HG02852 (cell line): ENCODE results near the gene LRRC2.

Experiments used
- ATAC-seq: cut with Tn5 transposase; IDR thresholded peaks from one replicate; pipeline ENCODE4 v1.9.1; 2021; ENCODE audit warnings: mild to moderate bottlenecking, moderate library complexity; ENCODE audit not compliant: unreplicated experiment

LRRC2 gene

GRCh38 chr3:46482632-46483350, 83.3 kb downstream of the LRRC2 start:
- ATAC-seq: no peak

- ATAC-seq: no peak
Observed at GRCh38 chr3:46481636-46482035, 84.5 kb downstream of the LRRC2 start.

- ATAC-seq: no peak
Observed at GRCh38 chr3:46480491-46481195, 85.5 kb downstream of the LRRC2 start.

GRCh38 chr3:46479696-46480095, 86.4 kb downstream of the LRRC2 start:
- no peak for ATAC-seq

GRCh38 chr3:46479021-46479420, 87.1 kb downstream of the LRRC2 start:
- ATAC-seq: no peak

GRCh38 chr3:46478341-46478740, 87.8 kb downstream of the LRRC2 start:
- no peak for ATAC-seq

- ATAC-seq: no peak
Observed at GRCh38 chr3:46477756-46478155, 88.3 kb downstream of the LRRC2 start.

GRCh38 chr3:46477145-46477544, 89.0 kb downstream of the LRRC2 start:
- no peak for ATAC-seq

- no peak for ATAC-seq
Observed at GRCh38 chr3:46472736-46473135, 93.4 kb downstream of the LRRC2 start.

- ATAC-seq: no peak
Observed at GRCh38 chr3:46471371-46471914, 94.7 kb downstream of the LRRC2 start.

- ATAC-seq: no peak
Observed at GRCh38 chr3:46470831-46471230, 95.3 kb downstream of the LRRC2 start.

GRCh38 chr3:46469680-46470357, 96.3 kb downstream of the LRRC2 start:
- no peak for ATAC-seq

GRCh38 chr3:46468753-46469600, 97.1 kb downstream of the LRRC2 start:
- no peak for ATAC-seq

GRCh38 chr3:46467562-46467961, 98.5 kb downstream of the LRRC2 start:
- no peak for ATAC-seq

GRCh38 chr3:46466871-46467403, 99.2 kb downstream of the LRRC2 start:
- no peak for ATAC-seq

GRCh38 chr3:46466273-46466672, 99.8 kb downstream of the LRRC2 start:
- ATAC-seq: no peak
